SK-N-MC (cell line): Measurements from ENCODE around the gene POR.

ENCODE experiments used
- EZH2 ChIP-seq: fragments of 200-600 bp; sonication (generic); IDR thresholded peaks from one replicate; pipeline ENCODE4 v1.6.1; 2017; ENCODE audit warnings: antibody characterized with exemption
- FOXP2 ChIP-seq: optimal IDR thresholded peaks from 2 replicates; pipeline ENCODE3; 2011; ENCODE audit warnings: mild to moderate bottlenecking, moderate library complexity; ENCODE audit not compliant: insufficient read depth; ENCODE audit errors: extremely low read length, control extremely low read depth
- POLR2AphosphoS5 ChIP-seq: IDR thresholded peaks from 2 replicates; pipeline ENCODE4 v1.6.1; 2012; ENCODE audit warnings: mild to moderate bottlenecking, low read depth, low read length, borderline replicate concordance

DNA sequence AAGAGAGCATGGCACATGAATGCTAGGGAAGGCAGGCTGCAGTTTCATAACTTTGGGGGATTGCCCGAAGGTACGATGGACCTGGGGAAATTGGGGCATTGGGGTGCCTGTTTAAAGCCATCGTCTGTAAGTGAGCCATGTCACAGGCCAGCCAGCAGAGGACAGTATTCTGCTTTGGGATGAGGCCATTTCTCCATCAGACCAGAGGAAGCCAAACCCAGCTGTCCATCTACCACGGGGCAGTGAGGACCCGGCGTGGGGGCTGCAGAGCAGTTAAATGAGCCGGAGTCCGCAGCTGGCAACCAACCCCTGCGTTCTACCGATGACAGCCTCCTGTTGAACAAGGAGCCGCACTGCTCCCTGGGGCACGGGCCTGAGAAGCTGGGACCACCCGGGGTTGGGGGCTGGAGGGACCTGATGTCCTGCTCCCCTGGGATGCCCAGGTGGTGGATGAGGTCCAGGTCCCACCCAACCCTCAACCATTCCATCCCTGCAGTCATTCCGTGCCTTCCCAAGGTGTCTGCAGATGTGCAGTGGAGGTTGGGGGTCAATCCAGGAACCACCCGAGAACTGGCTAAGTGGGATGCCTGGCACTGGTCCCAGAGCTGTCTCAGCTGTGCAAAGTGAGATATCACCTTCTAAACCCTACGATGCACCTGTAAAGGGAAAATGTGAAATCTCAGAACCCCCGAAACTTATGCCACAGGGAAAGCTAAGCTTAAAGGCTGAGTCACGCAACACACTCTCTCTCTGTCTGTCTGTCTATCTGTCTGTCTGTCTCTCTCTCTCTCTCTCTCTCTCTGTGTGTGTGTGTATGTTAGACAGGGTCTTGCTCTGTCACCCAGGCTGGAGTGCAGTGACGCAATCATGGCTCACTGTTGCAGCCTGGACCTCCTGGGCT is 48.2 kb upstream of the POR start:
- TF ChIP-seq FOXP2, result no peak
- TF ChIP-seq EZH2, result no peak
- no peak for TF ChIP-seq POLR2AphosphoS5
